Transverse colon (tissue), 4 donors: ENCODE data around the gene LRFN2. TPM values are rescaled to one million over a fixed set of nuclear protein-coding genes. Genes with fewer than 3 reads are reported as not detected.

Source experiments
- DNase-seq: peaks from one replicate; pipeline ENCODE4 v3.0.0-alpha.2; 2019
- H3K27ac ChIP-seq, 4 donors: fragments of 200-600 bp; sonication (generic); 2 replicates each; pipeline ENCODE4 v1.5.1; 2016 to 2018; ENCODE audit warnings: inconsistent platforms in 4 of 4
- H3K27me3 ChIP-seq: fragments of 200-600 bp; sonication (generic); 2 replicates; pipeline ENCODE4 v1.5.1; 2017; ENCODE audit warnings: inconsistent platforms
- H3K36me3 ChIP-seq, 4 donors: fragments of 200-600 bp; sonication (generic); 2 replicates each; pipeline ENCODE4 v1.5.1; 2017 to 2019; ENCODE audit warnings: inconsistent platforms in 4 of 4
- H3K4me1 ChIP-seq, 4 donors: fragments of 200-600 bp; sonication (generic); 2 replicates each; pipeline ENCODE4 v1.5.1; 2017 to 2020; ENCODE audit warnings: inconsistent platforms in 4 of 4
- H3K4me3 ChIP-seq, 4 donors: fragments of 200-600 bp; sonication (generic); 1 replicate in 1 of 4; 2 replicates in 3 of 4; pipeline versions ENCODE4 v1.5.1 to v1.6.1; 2017 to 2019; ENCODE audit warnings: inconsistent platforms in 4 of 4
- H3K9me3 ChIP-seq, 2 donors: fragments of 200-600 bp; sonication (generic); 2 replicates each; pipeline ENCODE4 v1.5.1; 2017 to 2019; ENCODE audit warnings: inconsistent platforms in 2 of 2
- EP300 ChIP-seq: sonication (generic); formaldehyde crosslinking; IDR thresholded peaks from one replicate; pipeline ENCODE4 v1.6.1; 2017; ENCODE audit warnings: antibody characterized with exemption, low read depth
- POLR2A ChIP-seq: fragments of 450-650 bp; IDR thresholded peaks from one replicate; pipeline ENCODE4 v1.6.1; 2016; ENCODE audit warnings: antibody characterized with exemption, mild to moderate bottlenecking, moderate library complexity
- POLR2AphosphoS5 ChIP-seq, 3 donors: sonication (generic); formaldehyde crosslinking; IDR thresholded peaks; one replicate each; pipeline ENCODE4 v1.6.1; 2016; ENCODE audit warnings: antibody characterized with exemption in 3 of 3
- whole genome bisulfite sequencing, 2 donors: methylation state at CpG; one replicate each; pipeline ENCODE4 v1.1.5; 2018; ENCODE audit warnings: low coverage in 1 of 2; 5-methylcytosine and 5-hydroxymethylcytosine counted together
- in situ Hi-C, 4 donors: fragments of 200-750 bp; cut with MboI; loops; one replicate each; pipeline versions ENCODE4 v1.15.0 to v1.15.1; 2017; ENCODE audit warnings: low sequenced_read_pairs in 3 of 4, low pct_ligation_motif_present in 1 of 4, low pct_unique_long_range_greater_than_20kb in 1 of 4
- intact Hi-C: fragments of 100-400 bp; cut with DNase I; formaldehyde crosslinking; loops from one replicate; pipeline ENCODE4 v1.15.1; 2023; ENCODE audit warnings: low total_unique reads
- total RNA-seq, 4 donors: library from RNA; depleted of rRNA; stranded (reverse); fragments of >200 nt; gene quantifications; one replicate each; pipeline ENCODE4 v1.1.0, GENCODE V29; 2016
- TF ChIP-seq, protein P1 (sequence below), 5 experiments: fragments of 200-600 bp in 3 of 5; fragments of 450-650 bp in 2 of 5; sonication (generic) in 3 of 5; IDR thresholded peaks; 1 replicate in 2 of 5; 2 replicates in 3 of 5; pipeline ENCODE4 v1.5.1; 2016 to 2017; ENCODE audit warnings: antibody characterized with exemption in 5 of 5, inconsistent platforms in 3 of 5, mild to moderate bottlenecking in 2 of 5, moderate library complexity in 1 of 5

The LRFN2 gene
- total RNA-seq, 4 donors from 2014 or later, result 0.40 to 0.41 TPM; not detected in 2

DNA sequence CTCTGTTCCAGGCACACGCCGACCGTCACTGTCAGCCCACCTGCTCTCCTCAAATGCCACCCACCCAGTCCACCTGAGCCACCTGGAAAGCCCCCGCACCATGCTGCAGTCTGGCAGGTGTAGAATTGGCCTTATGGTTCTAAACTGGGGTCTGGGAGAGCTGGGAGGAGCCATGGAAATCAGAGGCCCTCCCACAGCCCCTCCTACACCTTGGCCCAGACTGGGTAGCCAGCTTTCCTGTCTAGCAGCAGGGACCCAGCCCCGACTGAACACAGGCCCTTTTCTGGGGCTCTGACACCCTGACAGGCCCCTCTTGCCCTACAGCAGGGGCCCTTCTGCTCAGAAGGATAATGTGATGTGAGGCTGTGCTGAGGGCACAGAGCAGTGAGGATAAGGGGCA lies 31.1 kb downstream of the LRFN2 start:
- no peak for DNase-seq
- WGBS, 2 donors, result 38 to 50% methylated on average over 3 to 5 of the region's 5 CpGs
- H3K4me1 ChIP-seq, result no peaks in the 10 kb centered on the region
- no peak overlapping the region for H3K27ac ChIP-seq
- intact Hi-C loops (no loop called here), in situ Hi-C loops (no loop called here)
- H3K27me3 ChIP-seq, result no peaks in the 10 kb centered on the region
- TF ChIP-seq POLR2A (no peak), POLR2AphosphoS5 (IDR thresholded peaks at IDR 0.05) (no peak), EP300 (no peak)
- TF ChIP-seq, protein P1, sequence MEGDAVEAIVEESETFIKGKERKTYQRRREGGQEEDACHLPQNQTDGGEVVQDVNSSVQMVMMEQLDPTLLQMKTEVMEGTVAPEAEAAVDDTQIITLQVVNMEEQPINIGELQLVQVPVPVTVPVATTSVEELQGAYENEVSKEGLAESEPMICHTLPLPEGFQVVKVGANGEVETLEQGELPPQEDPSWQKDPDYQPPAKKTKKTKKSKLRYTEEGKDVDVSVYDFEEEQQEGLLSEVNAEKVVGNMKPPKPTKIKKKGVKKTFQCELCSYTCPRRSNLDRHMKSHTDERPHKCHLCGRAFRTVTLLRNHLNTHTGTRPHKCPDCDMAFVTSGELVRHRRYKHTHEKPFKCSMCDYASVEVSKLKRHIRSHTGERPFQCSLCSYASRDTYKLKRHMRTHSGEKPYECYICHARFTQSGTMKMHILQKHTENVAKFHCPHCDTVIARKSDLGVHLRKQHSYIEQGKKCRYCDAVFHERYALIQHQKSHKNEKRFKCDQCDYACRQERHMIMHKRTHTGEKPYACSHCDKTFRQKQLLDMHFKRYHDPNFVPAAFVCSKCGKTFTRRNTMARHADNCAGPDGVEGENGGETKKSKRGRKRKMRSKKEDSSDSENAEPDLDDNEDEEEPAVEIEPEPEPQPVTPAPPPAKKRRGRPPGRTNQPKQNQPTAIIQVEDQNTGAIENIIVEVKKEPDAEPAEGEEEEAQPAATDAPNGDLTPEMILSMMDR (IDR thresholded peaks at IDR 0.05), result no peak
- H3K9me3 ChIP-seq, result no peaks in the 10 kb centered on the region
- H3K4me3 ChIP-seq, result no peak overlapping the region
- no peaks in the 10 kb centered on the region for H3K36me3 ChIP-seq

DNA sequence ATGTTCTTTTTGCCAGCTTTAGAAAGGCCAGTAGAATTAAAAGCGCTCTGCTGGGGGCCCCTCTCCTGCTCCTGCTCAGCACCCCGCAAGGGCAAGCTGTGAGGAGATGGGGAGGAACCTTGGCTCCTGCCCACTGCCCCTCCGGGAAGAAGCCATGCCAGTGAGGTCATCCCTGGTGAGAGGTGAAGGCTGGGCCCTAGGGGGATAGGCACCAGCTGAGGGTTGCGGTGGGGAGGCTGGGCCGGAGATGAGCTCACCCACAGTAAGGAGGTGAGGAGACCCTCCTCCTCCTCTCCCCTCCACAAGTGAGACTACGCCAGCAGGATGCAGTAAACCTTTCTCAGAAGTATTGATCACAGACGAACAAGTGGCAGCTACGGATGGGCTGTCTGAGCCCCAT lies 32.1 kb downstream of the LRFN2 start:
- WGBS, 2 donors, result 70% methylated on average over 8 of the region's 8 CpGs; no CpG with 5 or more reads in 1 of the 2 donors
- Histone ChIP-seq H3K4me3 (no peak overlapping the region), H3K9me3 (no peaks in the 10 kb centered on the region), H3K27ac (no peak overlapping the region), H3K36me3 (no peaks in the 10 kb centered on the region), H3K27me3 (no peaks in the 10 kb centered on the region), H3K4me1 (no peaks in the 10 kb centered on the region)
- in situ Hi-C loops (no loop called here), intact Hi-C loops (no loop called here)
- TF ChIP-seq POLR2AphosphoS5 (IDR thresholded peaks at IDR 0.05), result no peak
- TF ChIP-seq, protein P1 (IDR thresholded peaks at IDR 0.05), result no peak
- TF ChIP-seq POLR2A, result no peak
- no peak for TF ChIP-seq EP300
- DNase-seq, result no peak

DNA sequence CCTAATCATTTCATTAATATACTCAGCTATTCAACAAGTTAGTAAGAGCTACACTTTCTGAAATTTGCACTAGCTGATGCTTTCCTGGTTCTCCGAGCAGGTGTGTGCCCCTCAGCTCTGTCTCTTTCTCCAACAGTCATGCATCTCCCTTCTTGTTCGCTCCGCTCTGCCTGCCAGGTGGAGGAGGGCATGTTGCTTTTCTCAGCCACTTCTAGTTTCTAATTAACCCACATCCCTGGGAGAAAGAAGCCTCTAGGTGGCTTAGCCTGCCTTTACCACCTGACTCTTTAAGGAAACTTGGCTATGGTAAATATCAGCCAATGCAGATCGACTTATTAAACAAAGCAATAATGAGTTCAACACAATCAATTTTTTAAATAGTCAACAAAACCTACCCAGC lies 34.2 kb downstream of the LRFN2 start:
- Histone ChIP-seq H3K9me3 (no peaks in the 10 kb centered on the region), H3K4me3 (no peak overlapping the region), H3K4me1 (no peaks in the 10 kb centered on the region), H3K27ac (no peak overlapping the region), H3K36me3 (no peaks in the 10 kb centered on the region), H3K27me3 (no peaks in the 10 kb centered on the region)
- 64 to 76% methylated on average over 4 of the region's 4 CpGs for WGBS, 2 donors
- in situ Hi-C loops, result no loop called here
- intact Hi-C loops, result no loop called here
- TF ChIP-seq POLR2AphosphoS5 (IDR thresholded peaks at IDR 0.05) (no peak), POLR2A (no peak), EP300 (no peak)
- TF ChIP-seq, protein P1 (IDR thresholded peaks at IDR 0.05), result no peak
- no peak for DNase-seq

DNA sequence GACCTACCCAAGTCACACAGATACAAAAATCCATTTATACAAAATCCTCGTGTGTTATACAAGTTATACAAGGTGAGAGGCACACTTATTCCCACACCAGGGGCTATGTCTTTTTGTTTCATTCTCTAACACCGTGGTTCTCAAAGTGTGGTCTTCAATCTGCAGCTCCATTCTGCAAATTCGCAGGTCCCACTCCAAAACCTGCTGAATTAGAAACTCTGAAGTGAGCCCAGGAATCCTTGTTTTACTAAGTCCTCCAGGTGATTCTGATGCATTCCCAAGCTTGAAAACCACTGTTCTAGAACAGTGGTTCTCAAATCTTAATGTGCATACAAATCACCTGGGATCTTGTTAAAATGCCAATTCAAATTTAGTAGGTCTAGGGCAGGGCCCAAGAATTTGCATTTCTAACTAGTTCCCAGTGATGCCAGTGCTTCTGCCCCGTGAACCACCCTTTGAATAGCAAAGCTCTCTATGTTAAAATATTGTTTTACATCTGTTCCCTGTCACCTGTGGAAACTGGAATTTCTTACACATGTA lies 35.1 kb downstream of the LRFN2 start:
- Histone ChIP-seq H3K27me3 (no peaks in the 10 kb centered on the region), H3K4me1 (no peaks in the 10 kb centered on the region), H3K9me3 (no peaks in the 10 kb centered on the region), H3K27ac (no peak overlapping the region), H3K36me3 (no peaks in the 10 kb centered on the region), H3K4me3 (no peak overlapping the region)
- 60 to 83% methylated on average over 3 to 4 of the region's 4 CpGs for WGBS, 2 donors
- no peak for DNase-seq
- in situ Hi-C loops (no loop called here), intact Hi-C loops (no loop called here)
- TF ChIP-seq EP300, result no peak
